Esophagus squamous epithelium (tissue), 4 donors: ENCODE measurements around the gene HOXC5.

Source experiments
- CTCF ChIP-seq, 6 experiments: fragments of 450-650 bp in 4 of 6; fragments of 200-600 bp in 2 of 6; sonication (generic) in 2 of 6; IDR thresholded peaks; one replicate each; pipeline ENCODE4 v1.5.1; 2016 to 2019; ENCODE audit warnings: antibody characterized with exemption in 6 of 6, mild to moderate bottlenecking in 4 of 6, moderate library complexity in 4 of 6
- POLR2A ChIP-seq, 4 donors: fragments of 450-650 bp; IDR thresholded peaks; one replicate each; pipeline ENCODE4 v1.6.1; 2017; ENCODE audit warnings: antibody characterized with exemption in 4 of 4, mild to moderate bottlenecking in 4 of 4, moderate library complexity in 3 of 4

GRCh38 chr12:54029529-54030441 lies 3.1 kb upstream of the HOXC5 start:
- TF ChIP-seq CTCF (IDR thresholded peaks at IDR 0.05) (no peak), POLR2A (IDR thresholded peaks at IDR 0.05) (no peak)
